ENCODE measurements around the gene OGN.
A peak's percentile ranks its signal among the peaks of the same experiment; 100 is the strongest.

The OGN gene

DNA sequence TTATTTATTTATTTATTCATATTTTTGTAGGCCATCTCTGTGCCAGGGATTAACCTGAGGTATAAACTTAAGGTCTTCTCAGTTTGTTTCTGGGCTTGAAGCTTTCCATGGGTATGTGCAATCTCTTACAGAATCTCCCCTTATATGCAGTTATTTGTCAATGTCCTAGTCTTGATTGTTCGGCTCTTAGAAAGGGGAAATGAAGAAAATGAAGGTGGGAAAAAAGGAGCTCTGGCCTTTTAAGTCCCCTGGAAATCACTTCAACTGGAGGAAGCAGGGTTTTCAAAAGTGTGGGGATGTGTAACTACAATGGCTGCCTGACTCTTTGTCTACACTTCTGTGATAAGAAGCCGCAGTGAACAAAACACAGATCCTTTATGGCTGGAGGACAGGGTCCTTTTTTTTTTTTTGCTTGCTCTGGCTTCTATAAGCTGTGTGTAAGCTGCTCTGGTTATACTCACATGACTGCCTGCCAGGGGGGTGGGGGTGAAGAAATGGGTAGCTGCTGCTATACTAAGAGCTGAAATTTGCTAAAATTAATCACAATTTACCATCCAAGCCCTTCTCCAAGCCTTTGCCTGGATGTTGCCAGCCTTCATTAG lies 44.9 kb downstream of the OGN start:
- DNase-seq = peak; percentile 38
- TF ChIP-seq, protein P1, sequence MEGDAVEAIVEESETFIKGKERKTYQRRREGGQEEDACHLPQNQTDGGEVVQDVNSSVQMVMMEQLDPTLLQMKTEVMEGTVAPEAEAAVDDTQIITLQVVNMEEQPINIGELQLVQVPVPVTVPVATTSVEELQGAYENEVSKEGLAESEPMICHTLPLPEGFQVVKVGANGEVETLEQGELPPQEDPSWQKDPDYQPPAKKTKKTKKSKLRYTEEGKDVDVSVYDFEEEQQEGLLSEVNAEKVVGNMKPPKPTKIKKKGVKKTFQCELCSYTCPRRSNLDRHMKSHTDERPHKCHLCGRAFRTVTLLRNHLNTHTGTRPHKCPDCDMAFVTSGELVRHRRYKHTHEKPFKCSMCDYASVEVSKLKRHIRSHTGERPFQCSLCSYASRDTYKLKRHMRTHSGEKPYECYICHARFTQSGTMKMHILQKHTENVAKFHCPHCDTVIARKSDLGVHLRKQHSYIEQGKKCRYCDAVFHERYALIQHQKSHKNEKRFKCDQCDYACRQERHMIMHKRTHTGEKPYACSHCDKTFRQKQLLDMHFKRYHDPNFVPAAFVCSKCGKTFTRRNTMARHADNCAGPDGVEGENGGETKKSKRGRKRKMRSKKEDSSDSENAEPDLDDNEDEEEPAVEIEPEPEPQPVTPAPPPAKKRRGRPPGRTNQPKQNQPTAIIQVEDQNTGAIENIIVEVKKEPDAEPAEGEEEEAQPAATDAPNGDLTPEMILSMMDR (IDR thresholded peaks at IDR 0.05; ENCODE audit: low read depth, low read length) = no peak
- peak overlapping the region; percentile 46; the same call in 1 of the 2 replicates for H3K27ac ChIP-seq
- H3K9me3 ChIP-seq (ENCODE audit: severe bottlenecking) = peaks cover 2% of the 10 kb centered on the region
- no peaks in the 10 kb centered on the region for H3K27me3 ChIP-seq (ENCODE audit: insufficient read depth, low read depth, severe bottlenecking)
- H3K4me3 ChIP-seq (ENCODE audit: low read depth, low read length) = no peak overlapping the region
- H3K36me3 ChIP-seq = no peaks in the 10 kb centered on the region

DNA sequence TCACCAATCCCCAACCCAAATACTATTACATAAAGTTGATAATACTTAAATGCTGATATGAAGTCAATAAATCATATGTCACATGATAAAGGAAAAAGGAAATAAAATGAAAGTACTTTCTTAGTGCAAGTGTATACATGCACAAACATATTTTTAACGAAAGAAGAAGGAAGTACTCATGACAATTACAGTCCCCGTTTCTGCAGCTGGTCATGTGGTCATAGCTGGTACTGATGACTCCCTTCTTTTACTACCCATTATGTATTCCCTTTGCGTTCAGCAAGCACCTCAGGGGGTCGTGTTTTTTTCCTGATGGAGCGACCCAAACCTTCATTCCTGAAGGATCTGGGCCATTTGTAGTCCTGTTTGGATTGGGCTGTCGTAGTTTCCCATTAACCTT lies 51.3 kb downstream of the OGN start:
- DNase-seq = no peak
- TF ChIP-seq, protein P1 (IDR thresholded peaks at IDR 0.05; ENCODE audit: low read depth, low read length) = no peak
- no peaks in the 10 kb centered on the region for H3K27me3 ChIP-seq (ENCODE audit: insufficient read depth, low read depth, severe bottlenecking)
- H3K27ac ChIP-seq = no peak overlapping the region
- H3K36me3 ChIP-seq = peaks cover 3% of the 10 kb centered on the region
- H3K9me3 ChIP-seq (ENCODE audit: severe bottlenecking) = peaks cover 2% of the 10 kb centered on the region
- no peak overlapping the region for H3K4me3 ChIP-seq (ENCODE audit: low read depth, low read length)

DNA sequence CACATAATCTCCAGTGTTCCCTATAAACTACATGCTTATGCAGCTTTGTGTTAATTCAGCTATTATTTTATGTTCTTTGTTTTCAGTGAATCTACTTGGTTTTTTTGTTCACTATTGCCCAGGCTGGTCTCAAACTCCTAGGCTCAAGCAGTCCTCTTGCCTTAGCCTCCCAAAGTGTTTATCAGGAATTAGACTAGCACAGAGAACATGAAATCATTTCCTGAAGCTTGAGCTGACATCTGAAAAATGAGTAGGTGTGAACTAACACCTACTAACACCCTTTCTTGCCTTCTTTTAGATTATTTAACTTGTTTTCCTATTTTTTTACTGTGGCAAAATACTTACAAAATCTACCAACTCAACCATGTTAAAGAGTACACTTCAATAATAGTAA lies 53.6 kb downstream of the OGN start:
- DNase-seq = no peak
- Histone ChIP-seq H3K4me3 (ENCODE audit: low read depth, low read length) (no peak overlapping the region), H3K9me3 (ENCODE audit: severe bottlenecking) (peaks cover 2% of the 10 kb centered on the region), H3K27ac (no peak overlapping the region), H3K27me3 (ENCODE audit: insufficient read depth, low read depth, severe bottlenecking) (no peaks in the 10 kb centered on the region), H3K36me3 (peaks cover 7% of the 10 kb centered on the region)
- TF ChIP-seq, protein P1 (IDR thresholded peaks at IDR 0.05; ENCODE audit: low read depth, low read length) = no peak

DNA sequence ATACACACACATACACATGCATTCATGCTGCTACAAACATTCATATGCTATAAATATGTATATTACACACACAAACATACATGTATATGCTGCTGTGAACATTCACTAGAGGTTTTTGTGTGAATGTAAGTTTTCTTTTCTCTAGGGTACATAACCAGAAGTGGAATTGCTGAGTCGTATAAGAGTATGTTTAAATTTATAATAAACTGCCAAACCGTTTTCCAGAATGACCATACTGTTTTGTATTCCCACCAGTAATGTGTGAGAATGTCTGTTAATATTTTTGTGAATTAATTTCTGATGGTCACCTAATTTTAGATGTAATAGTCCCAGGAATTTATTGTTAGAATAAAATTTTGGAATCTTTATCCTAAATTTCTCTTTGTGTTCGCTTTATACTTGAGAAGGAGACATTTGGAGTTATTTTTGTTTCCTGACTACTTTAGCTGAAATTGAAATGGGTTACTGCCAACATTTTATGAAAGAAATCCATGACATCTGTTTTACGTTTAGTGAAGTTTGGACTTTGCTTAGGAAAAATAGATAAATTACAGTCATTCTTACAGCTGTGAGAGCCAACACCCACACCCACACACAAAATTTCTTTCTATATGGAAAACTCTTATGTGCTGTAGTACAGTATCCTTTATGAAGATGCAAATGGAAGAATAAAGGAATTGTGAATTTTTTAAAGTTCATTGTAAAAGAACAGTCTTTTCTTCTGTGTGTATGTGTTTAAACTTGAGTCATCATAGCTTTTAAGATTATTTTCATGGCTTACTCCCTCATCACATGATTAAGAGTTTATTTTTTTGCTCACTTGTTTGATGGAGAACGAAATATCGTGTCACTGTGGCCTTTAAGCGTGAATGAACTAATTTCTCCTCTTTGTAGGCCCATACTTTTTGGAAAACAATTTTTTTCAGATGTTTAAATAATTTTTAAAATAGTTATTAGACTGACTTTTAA lies 54.3 kb downstream of the OGN start:
- TF ChIP-seq, protein P1 (IDR thresholded peaks at IDR 0.05; ENCODE audit: low read depth, low read length) = no peak
- Histone ChIP-seq H3K4me3 (ENCODE audit: low read depth, low read length) (no peak overlapping the region), H3K27ac (no peak overlapping the region), H3K36me3 (peaks cover 7% of the 10 kb centered on the region), H3K27me3 (ENCODE audit: insufficient read depth, low read depth, severe bottlenecking) (no peaks in the 10 kb centered on the region), H3K9me3 (ENCODE audit: severe bottlenecking) (peaks cover 2% of the 10 kb centered on the region)
- no peak for DNase-seq

DNA sequence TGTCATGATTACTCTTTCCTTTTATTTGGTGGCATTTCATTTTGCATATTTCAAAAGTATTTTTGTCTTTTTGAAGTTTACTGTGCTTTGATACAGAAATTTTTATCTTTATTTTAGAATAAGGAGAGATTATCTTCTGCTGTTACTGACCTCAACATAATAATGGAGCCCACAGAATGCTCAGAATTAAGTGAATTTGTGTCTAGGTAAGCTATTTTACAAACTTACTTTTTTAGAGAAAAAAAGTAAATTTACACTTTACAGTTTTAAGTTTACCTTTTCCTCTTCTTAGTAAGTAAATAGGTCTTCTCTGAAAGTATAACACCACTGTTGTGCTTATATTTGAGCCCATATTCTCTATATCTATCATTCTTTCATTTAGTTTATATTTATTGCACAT lies 58.8 kb downstream of the OGN start:
- Histone ChIP-seq H3K9me3 (ENCODE audit: severe bottlenecking) (no peaks in the 10 kb centered on the region), H3K27me3 (ENCODE audit: insufficient read depth, low read depth, severe bottlenecking) (no peaks in the 10 kb centered on the region), H3K27ac (no peak overlapping the region), H3K36me3 (peaks cover 7% of the 10 kb centered on the region), H3K4me3 (ENCODE audit: low read depth, low read length) (no peak overlapping the region)
- DNase-seq = no peak
- TF ChIP-seq, protein P1 (IDR thresholded peaks at IDR 0.05; ENCODE audit: low read depth, low read length) = no peak

Data from WERI-Rb-1 (cell line).